SK-N-SH treated with all-trans-retinoic acid at 6 μM for 48 hours (cell line): ENCODE data around the gene KAT6B.

Source experiments
- ATAC-seq: fragments of 200-7000 bp; cut with Tn5 transposase; 3 replicates; pipeline ENCODE4 v1.9.1; 2020; ENCODE audit warnings: mild to moderate bottlenecking, moderate library complexity
- ARNTL ChIP-seq: fragments of 450-650 bp; formaldehyde crosslinking; IDR thresholded peaks from 2 replicates; pipeline ENCODE4 v1.5.0; 2020; ENCODE audit warnings: low read depth, mild to moderate bottlenecking, moderate library complexity, borderline replicate concordance
- BACH2 ChIP-seq: fragments of 250-450 bp; sonication (Bioruptor Pico); IDR thresholded peaks from 2 replicates; pipeline ENCODE4 v1.9.0; 2021; ENCODE audit warnings: mild to moderate bottlenecking, borderline replicate concordance
- CREB5 ChIP-seq: fragments of 250-450 bp; sonication (Bioruptor Pico); IDR thresholded peaks from 2 replicates; pipeline ENCODE4 v1.5.1; 2020; ENCODE audit warnings: low read depth, mild to moderate bottlenecking, moderate library complexity
- CSRNP3 ChIP-seq: fragments of 250-450 bp; sonication (Bioruptor Pico); IDR thresholded peaks from 2 replicates; pipeline ENCODE4 v1.5.1; 2021; ENCODE audit warnings: mild to moderate bottlenecking, moderate library complexity
- ESRRG ChIP-seq: fragments of 250-450 bp; sonication (Bioruptor Pico); IDR thresholded peaks from 2 replicates; pipeline ENCODE4 v1.6.1; 2021; ENCODE audit warnings: mild to moderate bottlenecking
- GLIS3 ChIP-seq: fragments of 250-450 bp; sonication (Bioruptor Pico); IDR thresholded peaks from 2 replicates; pipeline ENCODE4 v1.5.0; 2020; ENCODE audit warnings: mild to moderate bottlenecking, moderate library complexity
- ISL1 ChIP-seq: fragments of 250-450 bp; sonication (Bioruptor Pico); IDR thresholded peaks from 2 replicates; pipeline ENCODE4 v2.1.2; 2022; ENCODE audit warnings: mild to moderate bottlenecking, moderate library complexity
- OSR1 ChIP-seq: fragments of 250-450 bp; sonication (Bioruptor Pico); IDR thresholded peaks from 2 replicates; pipeline ENCODE4 v1.8.0; 2022; ENCODE audit warnings: moderate library complexity, mild to moderate bottlenecking, inconsistent platforms
- PATZ1 ChIP-seq: fragments of 250-450 bp; sonication (Bioruptor Pico); IDR thresholded peaks from 2 replicates; pipeline ENCODE4 v1.8.0; 2020; ENCODE audit warnings: mild to moderate bottlenecking, moderate library complexity, borderline replicate concordance
- POU6F1 ChIP-seq: fragments of 250-450 bp; sonication (Bioruptor Pico); IDR thresholded peaks from 2 replicates; pipeline ENCODE4 v1.8.0; 2021; ENCODE audit warnings: low read depth, mild to moderate bottlenecking, moderate library complexity, borderline replicate concordance
- RARB ChIP-seq: fragments of 250-450 bp; sonication (Bioruptor Pico); IDR thresholded peaks from 2 replicates; pipeline ENCODE4 v1.8.0; 2021; ENCODE audit warnings: mild to moderate bottlenecking, moderate library complexity
- SNAI2 ChIP-seq: fragments of 250-450 bp; sonication (Bioruptor Pico); IDR thresholded peaks from 2 replicates; pipeline ENCODE4 v1.5.0; 2020; ENCODE audit warnings: mild to moderate bottlenecking, moderate library complexity
- TCF4 ChIP-seq: fragments of 250-450 bp; sonication (Bioruptor Pico); IDR thresholded peaks from 2 replicates; pipeline ENCODE4 v1.8.0; 2021; ENCODE audit warnings: mild to moderate bottlenecking, moderate library complexity, borderline replicate concordance
- TOX ChIP-seq: fragments of 250-450 bp; sonication (Bioruptor Pico); IDR thresholded peaks from 2 replicates; pipeline ENCODE4 v1.8.0; 2021; ENCODE audit warnings: mild to moderate bottlenecking, moderate library complexity, borderline replicate concordance
- TSHZ2 ChIP-seq: fragments of 250-450 bp; sonication (Bioruptor Pico); IDR thresholded peaks from 2 replicates; pipeline ENCODE4 v1.5.0; 2020; ENCODE audit warnings: mild to moderate bottlenecking, moderate library complexity
- ZC3H10 ChIP-seq: fragments of 250-450 bp; sonication (Bioruptor Pico); IDR thresholded peaks from 2 replicates; pipeline ENCODE4 v1.5.1; 2021; ENCODE audit warnings: mild to moderate bottlenecking, moderate library complexity
- ZFP3 ChIP-seq: fragments of 250-450 bp; sonication (Bioruptor Pico); IDR thresholded peaks from 2 replicates; pipeline ENCODE4 v1.5.0; 2020; ENCODE audit warnings: mild to moderate bottlenecking, moderate library complexity
- ZFP30 ChIP-seq: fragments of 450-650 bp; formaldehyde crosslinking; IDR thresholded peaks from 2 replicates; pipeline ENCODE4 v1.5.0; 2022; ENCODE audit warnings: mild to moderate bottlenecking, moderate library complexity
- ZNF565 ChIP-seq: fragments of 450-650 bp; formaldehyde crosslinking; conservative IDR thresholded peaks from 2 replicates; pipeline ENCODE4 v1.5.0; 2020; ENCODE audit warnings: low read depth, mild to moderate bottlenecking, moderate library complexity
- ZNF70 ChIP-seq: fragments of 450-650 bp; formaldehyde crosslinking; IDR thresholded peaks from 2 replicates; pipeline ENCODE4 v1.5.0; 2020; ENCODE audit warnings: mild to moderate bottlenecking, moderate library complexity
- ZNF8 ChIP-seq: fragments of 450-650 bp; formaldehyde crosslinking; IDR thresholded peaks from 2 replicates; pipeline ENCODE4 v1.5.0; 2020; ENCODE audit warnings: mild to moderate bottlenecking, moderate library complexity

The KAT6B gene

GRCh38 chr10:74923556-74923955 lies 97.2 kb downstream of the KAT6B start:
- no peak for TF ChIP-seq ISL1 (CRISPR knock-in tag)
- no peak for TF ChIP-seq GLIS3
- no peak for TF ChIP-seq CSRNP3 (CRISPR knock-in tag)
- TF ChIP-seq CREB5 (CRISPR knock-in tag): no peak
- no peak for TF ChIP-seq ZNF70 (CRISPR knock-in tag)
- no peak for TF ChIP-seq BACH2 (CRISPR knock-in tag)
- TF ChIP-seq TCF4 (CRISPR knock-in tag): no peak
- TF ChIP-seq ZC3H10 (CRISPR knock-in tag): no peak
- no peak for TF ChIP-seq SNAI2 (CRISPR knock-in tag)
- no peak for TF ChIP-seq ZFP30 (CRISPR knock-in tag)
- no peak for TF ChIP-seq ZNF8 (CRISPR knock-in tag)
- no peak for TF ChIP-seq ZNF565 (CRISPR knock-in tag)
- TF ChIP-seq RARB (CRISPR knock-in tag): no peak
- TF ChIP-seq OSR1 (CRISPR knock-in tag): no peak
- TF ChIP-seq ZFP3 (CRISPR knock-in tag): no peak
- TF ChIP-seq POU6F1 (CRISPR knock-in tag): no peak
- no peak for TF ChIP-seq ARNTL (CRISPR knock-in tag)
- no peak for TF ChIP-seq TSHZ2 (CRISPR knock-in tag)
- TF ChIP-seq TOX (CRISPR knock-in tag): no peak
- ATAC-seq: peak; percentile 41

GRCh38 chr10:74924251-74924963 lies 98.0 kb downstream of the KAT6B start:
- peak; percentile 73 for ATAC-seq
- TF ChIP-seq ESRRG (CRISPR knock-in tag) (no peak), TOX (CRISPR knock-in tag) (peak; percentile 47; the same call in 1 of the 2 replicates), BACH2 (CRISPR knock-in tag) (no peak), SNAI2 (CRISPR knock-in tag) (no peak), CREB5 (CRISPR knock-in tag) (no peak), ISL1 (CRISPR knock-in tag) (peak; percentile 95), PATZ1 (CRISPR knock-in tag) (0 out of 2 replicates have a peak, but pooled peaks have one; percentile 11)
- TF ChIP-seq, all 23 proteins: peak for 3
